Large intestine (tissue), 3 donors: ENCODE data around the gene PGAP1. TPM values are rescaled to one million over a fixed set of nuclear protein-coding genes. Genes with fewer than 3 reads are reported as not detected.
A peak's percentile ranks its signal among the peaks of the same experiment; 100 is the strongest.

ENCODE experiments used
- DNase-seq, 2 donors: peaks; one replicate each; pipeline versions ENCODE4 v3.0.0 to v3.0.0-alpha.2; 2013
- H3K27ac ChIP-seq: one replicate; pipeline ENCODE4 v1.5.1; 2013; ENCODE audit warnings: low read length
- H3K27me3 ChIP-seq: 2 replicates; pipeline ENCODE4 v1.6.1; 2013; ENCODE audit warnings: low read length; ENCODE audit not compliant: control insufficient read depth, insufficient read depth
- H3K36me3 ChIP-seq: 2 replicates; pipeline ENCODE4 v1.6.1; 2013; ENCODE audit warnings: low read length; ENCODE audit not compliant: control insufficient read depth, insufficient read depth
- H3K4me1 ChIP-seq: one replicate; pipeline ENCODE4 v1.6.1; 2013; ENCODE audit warnings: low read length; ENCODE audit not compliant: control insufficient read depth, insufficient read depth
- H3K4me3 ChIP-seq: one replicate; pipeline ENCODE4 v1.5.1; 2013; ENCODE audit warnings: low read length
- H3K9me3 ChIP-seq: one replicate; pipeline ENCODE4 v1.6.1; 2013; ENCODE audit warnings: mild to moderate bottlenecking, low read depth, low read length, moderate library complexity; ENCODE audit not compliant: control insufficient read depth
- WGBS: methylation state at CpG from one replicate; pipeline ENCODE4 v1.1.5; 2013; ENCODE audit warnings: low lambda C conversion rate; ENCODE audit not compliant: insufficient coverage; 5-methylcytosine and 5-hydroxymethylcytosine counted together
- polyA plus RNA-seq: library from polyadenylated mRNA; unstranded; fragments of 120-200 nt; gene quantifications from one replicate; pipeline ENCODE4 v1.2.1, GENCODE V29; 2013

Gene PGAP1
- polyA plus RNA-seq, 1 donor, result 15.1 TPM

DNA sequence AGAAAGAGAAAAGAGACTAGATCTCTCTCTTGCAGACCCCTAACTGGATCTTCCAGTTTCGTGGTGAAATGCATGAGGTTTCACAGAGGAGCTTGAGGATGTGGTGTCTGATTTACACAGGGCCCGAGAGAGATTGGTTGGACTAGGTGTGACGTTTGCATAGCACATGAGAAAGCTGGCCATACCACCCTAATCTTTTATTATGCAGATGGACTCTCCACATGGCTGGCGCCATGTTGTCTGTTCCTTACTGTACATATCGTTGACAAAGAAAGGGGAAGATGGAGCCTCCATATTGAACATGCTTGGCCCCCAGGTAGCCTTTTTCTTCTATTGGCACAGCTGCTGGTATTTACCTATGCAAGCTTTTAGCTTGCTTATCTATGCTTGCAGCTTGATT, 27.5 kb upstream of the PGAP1 start:
- Histone ChIP-seq H3K4me1 (no peaks in the 10 kb centered on the region), H3K4me3 (no peak overlapping the region), H3K27ac (no peak overlapping the region), H3K9me3 (no peaks in the 10 kb centered on the region), H3K27me3 (no peaks in the 10 kb centered on the region), H3K36me3 (no peaks in the 10 kb centered on the region)
- no CpG with 5 or more reads among the region's 5 CpGs for WGBS
- DNase-seq, result no peak

DNA sequence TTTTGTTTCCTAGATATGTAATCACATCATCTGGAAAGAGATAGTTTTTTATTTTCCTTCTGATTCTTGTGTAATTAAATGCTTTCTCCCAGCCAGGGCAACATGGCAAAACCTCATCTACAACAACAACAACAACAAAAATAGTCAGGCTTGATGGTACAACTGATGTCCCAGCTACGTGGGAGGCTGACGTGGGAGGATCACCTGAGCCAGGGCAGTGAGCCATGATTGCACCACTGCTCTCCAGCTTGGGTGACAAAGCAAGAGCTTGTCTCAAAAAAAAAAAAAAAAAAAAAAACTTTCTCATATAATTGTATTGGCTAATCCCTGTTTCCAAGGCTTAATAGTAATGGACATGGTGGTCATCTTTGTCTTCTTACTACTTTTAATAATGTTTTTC, 26.4 kb upstream of the PGAP1 start:
- Histone ChIP-seq H3K36me3 (no peaks in the 10 kb centered on the region), H3K9me3 (no peaks in the 10 kb centered on the region), H3K4me3 (no peak overlapping the region), H3K27me3 (no peaks in the 10 kb centered on the region), H3K27ac (no peak overlapping the region), H3K4me1 (no peaks in the 10 kb centered on the region)
- no peak for DNase-seq
- WGBS, result no CpG with 5 or more reads among the region's 2 CpGs

DNA sequence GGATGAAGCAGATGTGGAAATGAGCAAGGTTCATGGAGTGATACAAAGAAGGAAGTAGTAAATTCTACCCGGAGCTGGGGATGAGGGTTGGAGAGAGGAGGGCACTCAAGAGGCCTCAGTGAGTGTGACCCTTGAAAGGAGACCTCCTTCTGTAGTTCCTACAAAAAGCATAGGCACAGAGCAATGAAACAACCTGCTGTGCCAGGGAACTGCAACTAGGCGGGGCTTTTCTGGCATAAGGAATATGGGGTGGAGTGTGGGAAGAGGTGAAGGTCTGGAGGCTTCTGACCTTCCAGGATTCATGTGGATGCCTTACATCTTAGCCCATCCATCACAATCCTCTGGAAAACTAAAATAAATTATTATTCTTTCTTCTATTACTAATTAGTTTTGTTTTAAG, 25.5 kb upstream of the PGAP1 start:
- no peaks in the 10 kb centered on the region for H3K36me3 ChIP-seq
- no peak overlapping the region for H3K27ac ChIP-seq
- no peaks in the 10 kb centered on the region for H3K27me3 ChIP-seq
- H3K4me3 ChIP-seq, result no peak overlapping the region
- H3K4me1 ChIP-seq, result no peaks in the 10 kb centered on the region
- peak in 1 of 2 donors; percentile 32 for DNase-seq
- WGBS, result no CpG with 5 or more reads among the region's 2 CpGs
- no peaks in the 10 kb centered on the region for H3K9me3 ChIP-seq

DNA sequence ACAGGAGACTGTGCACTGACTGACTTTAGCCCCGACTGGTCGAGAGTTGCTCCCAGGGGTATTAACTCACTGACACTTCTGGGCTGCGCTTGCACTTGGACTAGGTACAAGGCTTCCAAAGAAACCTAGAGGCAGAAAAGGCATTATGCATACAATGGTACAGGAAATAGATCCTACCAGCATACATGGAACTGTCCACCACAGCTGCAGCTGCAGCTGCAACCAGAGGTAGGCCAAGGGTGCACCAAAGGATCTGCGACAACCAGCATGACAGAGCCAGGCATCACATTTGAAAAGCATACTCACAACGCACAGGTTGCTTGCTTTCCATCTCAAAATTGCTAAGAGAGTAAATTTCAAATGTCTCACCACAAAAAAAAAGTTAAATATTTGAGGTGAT, 22.6 kb upstream of the PGAP1 start:
- no CpG with 5 or more reads among the region's 5 CpGs for WGBS
- no peak overlapping the region for H3K4me3 ChIP-seq
- H3K27me3 ChIP-seq, result no peaks in the 10 kb centered on the region
- H3K4me1 ChIP-seq, result no peaks in the 10 kb centered on the region
- no peak for DNase-seq
- H3K27ac ChIP-seq, result no peak overlapping the region
- no peaks in the 10 kb centered on the region for H3K36me3 ChIP-seq
- H3K9me3 ChIP-seq, result no peaks in the 10 kb centered on the region

DNA sequence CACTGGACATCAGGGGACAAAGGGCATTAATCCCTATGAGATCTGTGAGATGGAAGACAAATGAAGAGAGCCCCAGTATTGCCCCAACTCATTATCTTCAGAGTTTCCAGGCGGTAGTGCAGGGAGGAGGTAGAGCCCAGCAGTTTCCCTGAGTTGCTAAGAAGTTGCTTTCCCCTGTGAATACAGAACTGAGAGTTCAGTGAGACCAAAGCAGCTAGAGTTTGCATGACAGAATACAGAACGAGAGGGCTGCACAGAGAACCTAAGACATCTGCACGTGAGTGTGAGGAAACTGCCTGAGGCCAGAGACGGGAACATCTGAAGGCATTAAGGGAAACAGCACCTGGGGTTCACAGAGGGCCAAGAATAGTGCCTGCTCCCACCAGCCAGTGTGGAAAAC, 18.1 kb upstream of the PGAP1 start:
- H3K4me1 ChIP-seq, result no peaks in the 10 kb centered on the region
- H3K27me3 ChIP-seq, result no peaks in the 10 kb centered on the region
- DNase-seq, result no peak
- H3K27ac ChIP-seq, result no peak overlapping the region
- no CpG with 5 or more reads among the region's 4 CpGs for WGBS
- H3K9me3 ChIP-seq, result no peaks in the 10 kb centered on the region
- H3K4me3 ChIP-seq, result no peak overlapping the region
- H3K36me3 ChIP-seq, result no peaks in the 10 kb centered on the region

DNA sequence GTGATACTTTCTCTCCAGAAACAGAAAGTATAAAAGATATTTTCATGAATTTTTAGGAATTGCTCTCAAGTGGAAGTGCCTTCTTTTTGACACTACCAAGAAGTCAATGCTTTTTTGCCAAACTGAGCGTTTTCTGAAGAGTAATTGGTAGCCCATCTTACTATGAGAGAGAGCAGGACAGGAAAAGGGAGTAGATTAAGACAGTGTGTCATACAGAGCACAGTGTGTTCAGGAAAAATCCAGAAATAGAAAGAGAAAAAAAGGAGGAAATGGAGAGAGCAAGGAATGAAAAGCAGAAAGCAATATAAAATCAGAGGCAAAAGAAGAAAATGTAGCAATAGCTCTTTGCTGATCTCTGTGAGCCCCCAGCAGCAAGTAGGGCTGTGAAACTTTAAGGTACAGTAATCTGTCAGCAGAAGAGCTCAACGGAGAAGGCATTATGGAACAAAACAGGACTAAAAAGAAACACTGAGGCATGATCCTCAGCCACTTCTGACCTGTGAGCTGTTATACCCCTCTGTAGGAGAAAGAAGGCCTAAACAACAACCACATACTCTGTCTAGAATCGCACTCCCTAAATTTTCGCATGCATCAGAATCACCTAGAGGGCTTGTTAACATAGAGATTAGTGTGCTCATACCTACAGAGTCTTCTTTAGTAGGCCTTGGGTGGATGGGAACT, 15.0 kb upstream of the PGAP1 start:
- Histone ChIP-seq H3K9me3 (no peaks in the 10 kb centered on the region), H3K27me3 (no peaks in the 10 kb centered on the region), H3K36me3 (no peaks in the 10 kb centered on the region), H3K27ac (no peak overlapping the region), H3K4me3 (no peak overlapping the region), H3K4me1 (no peaks in the 10 kb centered on the region)
- no peak for DNase-seq
- WGBS, result 67% methylated on average over 1 of the region's 4 CpGs

DNA sequence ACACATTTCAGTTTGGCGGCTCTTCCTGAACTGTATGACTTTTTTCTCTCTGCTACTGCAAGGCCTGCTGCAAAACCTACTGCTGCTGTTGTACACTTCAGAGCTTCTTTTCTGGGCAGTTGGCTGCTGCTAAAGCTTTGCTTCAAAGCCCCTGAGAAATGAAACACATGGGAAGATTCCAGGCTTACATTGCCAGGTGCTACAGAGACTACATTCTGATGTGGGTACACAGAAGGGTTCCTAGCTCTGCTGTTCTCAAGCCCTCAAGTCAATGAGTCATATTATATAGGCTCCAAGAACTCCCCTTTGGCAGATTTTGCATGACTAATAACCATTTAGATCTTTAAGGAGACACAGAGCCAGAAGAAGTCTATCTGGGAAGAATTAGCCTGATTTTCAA, 12.9 kb upstream of the PGAP1 start:
- no CpG with 5 or more reads among the region's 1 CpG for WGBS
- no peak overlapping the region for H3K27ac ChIP-seq
- no peak for DNase-seq
- no peaks in the 10 kb centered on the region for H3K27me3 ChIP-seq
- no peak overlapping the region for H3K4me3 ChIP-seq
- no peaks in the 10 kb centered on the region for H3K36me3 ChIP-seq
- no peaks in the 10 kb centered on the region for H3K9me3 ChIP-seq
- H3K4me1 ChIP-seq, result no peaks in the 10 kb centered on the region

DNA sequence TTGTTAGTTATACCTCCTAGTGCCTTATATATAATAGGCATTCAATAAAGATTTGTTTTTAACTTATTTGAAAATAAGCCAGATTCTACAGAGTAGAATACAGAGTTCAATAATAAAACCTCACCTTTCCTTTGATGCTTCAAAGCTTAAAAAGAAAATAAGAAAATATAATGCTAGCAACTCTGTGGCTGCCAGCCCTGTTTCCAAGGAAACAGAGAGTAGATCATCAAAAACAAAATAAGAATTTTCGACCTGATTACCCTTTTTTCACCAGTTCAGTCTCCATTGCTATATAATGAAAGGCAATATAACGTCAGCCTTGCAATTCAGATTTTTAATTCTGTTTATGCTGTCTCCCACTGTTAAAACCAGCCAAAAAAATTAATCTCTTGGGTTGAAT, 8.9 kb upstream of the PGAP1 start:
- DNase-seq, result no peak
- 92% methylated on average over 2 of the region's 2 CpGs for whole genome bisulfite sequencing
- no peak overlapping the region for H3K27ac ChIP-seq

DNA sequence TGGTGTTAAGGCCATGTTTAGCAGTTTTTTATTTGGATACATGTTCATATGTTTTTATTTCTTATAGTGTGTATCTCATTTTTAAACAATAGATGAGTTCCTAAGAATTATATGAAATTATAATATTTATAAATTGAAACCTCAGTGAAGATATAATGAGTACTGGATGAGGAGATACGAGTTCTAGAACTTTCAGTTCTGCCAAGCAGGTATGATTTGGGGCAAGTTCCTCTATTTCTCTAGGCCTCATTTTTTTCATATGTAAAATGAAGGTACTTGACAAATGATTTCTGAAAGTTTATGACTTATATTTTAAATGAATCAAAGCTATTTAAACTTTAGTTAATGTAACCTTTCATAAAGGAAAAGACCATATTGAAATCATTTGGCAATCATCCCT, 8.2 kb upstream of the PGAP1 start:
- H3K9me3 ChIP-seq, result no peaks in the 10 kb centered on the region
- no CpG with 5 or more reads among the region's 1 CpG for WGBS
- no peaks in the 10 kb centered on the region for H3K27me3 ChIP-seq
- no peak for DNase-seq
- H3K36me3 ChIP-seq, result no peaks in the 10 kb centered on the region
- no peak overlapping the region for H3K27ac ChIP-seq
- no peak overlapping the region for H3K4me3 ChIP-seq
- peaks cover 3% of the 10 kb centered on the region for H3K4me1 ChIP-seq

More for the DNA sequence above, 8.9 kb upstream of the PGAP1 start:
- Histone ChIP-seq H3K36me3 (no peaks in the 10 kb centered on the region), H3K4me1 (peaks cover 3% of the 10 kb centered on the region), H3K4me3 (no peak overlapping the region), H3K9me3 (no peaks in the 10 kb centered on the region), H3K27me3 (no peaks in the 10 kb centered on the region)

DNA sequence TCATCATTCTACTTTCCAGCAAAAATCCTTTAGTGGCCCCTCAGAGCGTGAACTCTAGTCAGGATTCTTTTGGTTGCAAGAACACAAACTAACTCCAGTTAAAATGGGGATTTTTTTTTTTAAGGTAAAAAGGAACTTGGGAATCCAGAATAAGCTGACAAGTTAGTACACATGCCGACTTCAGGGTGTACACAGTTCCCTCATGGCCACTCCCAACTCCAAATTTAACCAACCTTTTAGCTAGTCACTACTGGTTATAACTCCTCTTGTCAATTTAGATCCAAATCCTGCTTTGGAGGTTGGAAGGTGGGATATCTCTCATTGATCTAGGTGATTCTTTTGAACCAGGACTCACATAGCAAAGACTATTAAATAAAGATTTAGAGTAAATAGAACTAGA, 5.0 kb upstream of the PGAP1 start:
- H3K27me3 ChIP-seq, result no peaks in the 10 kb centered on the region
- no peak for DNase-seq
- peaks cover 3% of the 10 kb centered on the region for H3K4me1 ChIP-seq
- H3K27ac ChIP-seq, result no peak overlapping the region
- no peaks in the 10 kb centered on the region for H3K36me3 ChIP-seq
- no peak overlapping the region for H3K4me3 ChIP-seq
- H3K9me3 ChIP-seq, result no peaks in the 10 kb centered on the region
- WGBS, result no CpG with 5 or more reads among the region's 2 CpGs
